Astrocyte of the spinal cord (primary cell): ENCODE data around the gene PARD3B.

Experiments used
- DNase-seq: peaks from one replicate; pipeline ENCODE4 v3.0.0; 2011; ENCODE audit warnings: low read depth, low spot score
- H3K4me3 ChIP-seq: 2 replicates; pipeline ENCODE4 v1.5.1; 2011; ENCODE audit warnings: low read depth, mild to moderate bottlenecking, low read length, moderate library complexity
- CTCF ChIP-seq: IDR thresholded peaks from 2 replicates; pipeline ENCODE4 v1.5.1; 2012; ENCODE audit warnings: low read depth, mild to moderate bottlenecking, low read length, inconsistent platforms
- in situ Hi-C: cut with HindIII; loops from 2 replicates; pipeline ENCODE4 v1.10.0; 2017; ENCODE audit warnings: low sequenced_read_pairs

Gene PARD3B

GRCh38 chr2:204897561-204897960, 352.3 kb downstream of the PARD3B start:
- DNase-seq: no peak
- in situ Hi-C loops: no loop called here
- no peak overlapping the region for H3K4me3 ChIP-seq
- no peak for TF ChIP-seq CTCF

GRCh38 chr2:204898928-204899640, 353.8 kb downstream of the PARD3B start:
- no peak for DNase-seq
- H3K4me3 ChIP-seq: no peak overlapping the region
- in situ Hi-C loops: no loop called here
- no peak for TF ChIP-seq CTCF

GRCh38 chr2:204899983-204900382, 354.7 kb downstream of the PARD3B start:
- DNase-seq: no peak
- in situ Hi-C loops: no loop called here
- H3K4me3 ChIP-seq: no peak overlapping the region
- TF ChIP-seq CTCF: no peak

- no peak overlapping the region for H3K4me3 ChIP-seq
- no peak for DNase-seq
- in situ Hi-C loops: no loop called here
- no peak for TF ChIP-seq CTCF
Measured at GRCh38 chr2:204900487-204900886, 355.2 kb downstream of the PARD3B start.

- no peak for TF ChIP-seq CTCF
- H3K4me3 ChIP-seq: no peak overlapping the region
- no peak for DNase-seq
- in situ Hi-C loops: no loop called here
Measured at GRCh38 chr2:204900910-204901309, 355.6 kb downstream of the PARD3B start.

GRCh38 chr2:204901591-204901990, 356.3 kb downstream of the PARD3B start:
- no peak for TF ChIP-seq CTCF
- no peak for DNase-seq
- H3K4me3 ChIP-seq: no peak overlapping the region
- in situ Hi-C loops: no loop called here

- in situ Hi-C loops: no loop called here
- DNase-seq: no peak
- no peak for TF ChIP-seq CTCF
- H3K4me3 ChIP-seq: no peak overlapping the region
Measured at GRCh38 chr2:204909791-204910190, 364.5 kb downstream of the PARD3B start.
